GM21515 (cell line): ENCODE measurements around the gene NBPF1.
"Not testable (repeated sequence)": the region's sequence is repeated elsewhere in the genome, so short reads cannot be mapped to it uniquely, and the experiment has no call there.

Experiments used
- ATAC-seq: cut with Tn5 transposase; IDR thresholded peaks from one replicate; pipeline ENCODE4 v1.9.1; 2021; ENCODE audit not compliant: unreplicated experiment

The NBPF1 gene

DNA sequence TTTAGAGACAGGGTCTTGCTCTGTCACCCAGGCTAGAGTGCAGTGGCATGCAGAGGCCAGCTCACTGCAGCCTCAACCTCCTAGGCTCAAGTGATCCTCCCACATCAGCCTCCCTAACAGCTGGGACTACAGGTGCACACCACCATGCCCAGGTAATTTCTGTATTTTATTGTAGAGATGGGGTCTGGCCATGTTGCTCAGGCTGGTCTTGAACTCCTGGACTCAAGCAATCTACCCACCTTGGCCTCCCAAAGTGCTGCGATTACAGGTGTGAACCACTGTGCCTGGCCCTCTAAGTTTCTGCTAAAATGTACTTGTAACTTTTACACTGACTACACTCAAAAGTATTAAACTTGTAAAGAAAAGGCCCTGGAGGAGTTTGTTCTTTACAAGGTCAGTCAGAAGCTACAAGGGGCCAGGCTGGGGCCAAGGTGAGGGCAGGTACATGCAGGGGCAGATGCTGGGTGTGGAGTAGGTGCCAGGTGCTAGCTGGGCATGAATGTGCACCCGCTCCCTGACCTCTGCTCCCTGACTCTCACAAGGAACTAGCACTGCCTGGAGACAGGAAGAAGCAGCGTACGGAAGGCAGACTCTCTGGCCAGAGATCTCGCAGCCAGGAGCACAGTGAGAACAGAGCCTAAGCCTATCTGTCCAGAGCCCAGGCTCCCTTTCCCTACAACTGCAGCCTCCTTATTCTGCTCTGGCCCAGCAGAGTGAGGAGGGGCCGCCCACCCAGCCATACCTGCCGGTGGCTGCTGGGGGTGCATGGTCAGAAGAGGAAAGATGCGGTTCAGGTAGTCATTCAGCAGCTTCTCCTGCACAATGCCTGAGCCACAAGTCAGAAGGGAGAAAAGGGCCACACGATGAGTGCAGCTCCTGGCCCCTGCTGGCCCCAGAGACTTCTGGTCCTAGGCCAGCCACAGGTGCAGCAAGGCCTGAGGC is 28.9 kb upstream of the NBPF1 start:
- ATAC-seq: not testable (repeated sequence)

DNA sequence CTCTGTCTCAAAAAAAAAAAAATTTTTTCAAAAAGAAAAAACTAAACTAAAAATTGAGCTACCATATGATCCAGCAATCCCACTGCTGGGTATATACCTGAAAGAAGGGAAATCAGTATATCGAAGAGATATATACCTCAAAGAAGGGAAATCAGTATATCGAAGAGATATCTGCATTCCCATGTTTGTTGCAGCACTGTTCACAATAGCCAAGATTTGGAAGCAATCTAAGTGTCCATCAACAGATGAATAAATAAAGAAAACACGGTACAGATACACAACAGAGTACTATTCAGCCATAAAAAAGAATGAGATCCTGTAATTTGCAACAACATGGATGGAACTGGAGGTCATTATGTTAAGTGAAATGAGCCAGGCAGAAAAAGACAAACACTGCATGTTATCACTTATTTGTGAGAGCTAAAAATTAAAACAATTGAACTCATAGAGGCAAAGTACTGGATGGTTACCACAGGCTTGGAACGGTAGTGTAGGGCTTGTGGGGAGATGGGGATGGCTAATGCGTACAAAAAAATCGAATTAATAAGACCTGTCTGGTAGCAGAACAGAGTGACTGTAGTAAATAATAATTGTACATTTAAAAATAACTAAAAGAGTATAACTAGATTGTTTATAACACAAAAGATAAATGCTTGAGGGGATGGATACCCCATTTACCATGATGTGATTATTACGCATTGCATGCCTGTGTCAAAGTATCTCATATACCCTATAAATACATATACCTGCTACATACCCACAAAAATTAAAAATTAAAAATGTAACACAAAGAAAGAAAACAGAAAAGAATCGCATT is 28.0 kb upstream of the NBPF1 start:
- ATAC-seq: not testable (repeated sequence)

DNA sequence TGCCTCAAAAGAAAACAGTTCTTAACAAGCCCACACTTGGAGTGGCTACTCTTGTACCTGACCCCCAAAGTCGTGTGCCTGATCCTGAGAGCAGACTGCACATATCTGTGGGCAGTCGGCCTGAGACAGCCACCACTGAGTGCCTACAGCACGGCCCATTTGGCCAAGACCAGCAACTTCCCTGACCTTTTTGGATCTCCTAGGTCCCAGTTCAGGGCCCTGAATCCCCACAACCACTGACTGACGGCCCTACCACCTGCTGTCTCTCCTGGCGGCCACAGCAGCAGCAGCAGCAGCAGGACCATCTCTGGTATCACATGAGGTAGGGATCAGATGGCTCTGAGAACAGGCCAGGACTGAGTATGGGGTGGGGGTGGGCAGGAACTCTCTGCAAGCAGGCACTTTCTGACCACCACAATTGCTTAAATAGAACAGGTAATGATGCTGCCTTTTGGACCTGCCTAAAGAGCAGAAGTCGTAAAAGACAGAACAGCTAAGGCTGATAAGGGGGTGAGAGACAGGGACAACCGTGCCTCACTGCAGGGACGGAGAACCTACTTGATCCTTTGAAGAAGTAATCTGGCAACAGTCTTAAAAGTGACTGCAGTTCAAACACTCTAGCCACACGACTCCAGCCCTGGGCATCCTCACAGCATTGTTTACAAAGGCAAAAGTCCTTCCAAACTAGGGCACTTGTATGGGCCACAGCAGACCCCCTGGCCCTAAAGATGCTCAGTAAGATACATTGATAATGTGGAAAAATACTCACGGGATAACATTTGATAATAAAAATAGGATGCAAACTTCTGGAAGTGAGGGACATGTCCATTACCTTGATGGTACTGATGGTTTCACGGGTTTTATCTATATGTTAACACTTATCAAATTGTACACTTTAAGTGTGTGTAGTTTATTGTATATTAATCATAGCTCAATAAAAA is 26.0 kb upstream of the NBPF1 start:
- not testable (repeated sequence) for ATAC-seq

DNA sequence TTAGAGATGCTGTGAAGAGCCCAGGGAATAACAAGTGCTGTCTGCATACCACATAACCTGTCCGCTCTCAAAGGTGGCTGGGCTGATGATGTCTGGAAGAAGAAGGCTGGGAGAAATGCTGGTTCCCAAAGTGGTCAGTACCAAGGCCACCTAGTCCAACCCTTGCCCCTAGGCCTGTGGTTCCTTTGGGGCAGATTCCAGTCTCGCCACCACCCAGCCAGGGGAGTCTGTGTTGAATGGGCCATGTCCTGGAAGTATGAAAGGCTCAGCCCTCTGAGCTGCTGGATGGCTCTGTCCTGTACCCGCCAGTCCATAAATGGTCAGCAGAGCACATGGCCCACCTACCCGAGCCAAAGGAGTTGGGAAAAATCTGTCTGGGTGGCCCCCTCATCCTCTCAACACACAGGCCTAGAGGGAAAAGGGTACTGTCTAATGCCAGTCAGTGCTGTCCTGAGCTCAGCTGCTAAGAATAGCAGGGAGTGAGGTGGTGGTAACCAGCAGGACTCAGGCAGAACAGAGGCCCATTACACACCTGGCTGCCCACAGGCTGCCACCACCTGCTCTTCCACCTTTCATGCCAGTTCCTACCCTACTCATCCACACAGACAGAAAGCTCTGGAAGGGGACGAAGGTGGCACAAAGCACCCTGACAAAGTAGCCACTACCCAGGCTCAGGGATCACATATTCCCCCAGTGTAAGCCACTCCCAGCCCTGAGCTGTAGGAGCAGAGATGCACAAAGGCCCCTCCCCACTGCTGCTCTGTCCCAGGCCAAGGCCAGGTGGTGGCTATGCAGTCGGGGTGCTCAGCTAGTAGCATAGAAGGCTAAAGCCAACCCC is 24.8 kb upstream of the NBPF1 start:
- ATAC-seq: not testable (repeated sequence)

DNA sequence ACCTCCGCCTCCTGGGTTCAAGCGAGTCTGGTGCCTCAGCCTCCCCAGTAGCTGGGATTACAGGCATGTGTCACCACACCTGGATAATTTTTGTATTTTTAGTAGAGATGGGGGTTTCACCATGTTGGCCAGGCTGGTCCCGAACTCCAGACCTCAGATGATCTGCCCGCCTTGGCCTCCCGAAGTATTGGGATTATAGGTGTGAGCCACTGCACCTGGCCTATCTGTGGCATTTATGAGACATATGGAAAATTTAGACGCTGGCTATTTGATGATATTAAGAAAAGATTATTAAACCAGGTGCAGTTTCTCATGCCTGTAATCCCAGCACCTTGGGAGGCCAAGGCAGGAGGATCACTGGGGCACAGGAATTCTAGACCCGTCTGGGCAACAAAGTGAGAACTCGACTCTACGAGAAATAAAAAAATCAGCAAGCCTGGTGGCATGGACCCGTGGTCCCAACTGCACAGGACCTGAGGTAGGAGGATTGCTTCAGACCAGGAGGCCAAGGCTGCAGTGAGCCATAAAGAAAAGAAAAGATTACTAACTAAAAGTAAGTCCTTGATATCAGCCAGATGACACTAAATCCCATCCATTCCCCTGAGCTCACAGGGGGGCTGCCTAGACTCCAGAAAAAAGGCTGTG is 23.3 kb upstream of the NBPF1 start:
- ATAC-seq: not testable (repeated sequence)

DNA sequence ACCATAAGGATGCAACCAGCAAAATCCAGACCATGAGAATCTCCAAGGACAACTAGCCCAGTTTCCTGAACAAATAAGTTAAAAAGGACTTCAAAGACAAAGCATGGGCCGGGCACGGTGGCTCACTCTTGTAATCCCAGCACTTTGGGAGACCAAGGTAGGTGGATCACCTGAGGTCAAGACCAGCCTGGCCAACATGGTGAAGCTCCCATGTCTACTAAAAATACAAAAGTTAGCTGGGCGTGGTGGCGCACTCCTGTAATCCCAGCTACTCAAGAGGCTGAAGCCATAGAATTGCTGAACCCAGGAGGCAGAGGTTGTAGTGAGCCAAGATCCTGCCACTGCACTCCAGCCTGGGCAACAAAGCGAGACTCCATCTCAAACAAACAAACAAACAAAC is 22.6 kb upstream of the NBPF1 start:
- ATAC-seq: not testable (repeated sequence)

DNA sequence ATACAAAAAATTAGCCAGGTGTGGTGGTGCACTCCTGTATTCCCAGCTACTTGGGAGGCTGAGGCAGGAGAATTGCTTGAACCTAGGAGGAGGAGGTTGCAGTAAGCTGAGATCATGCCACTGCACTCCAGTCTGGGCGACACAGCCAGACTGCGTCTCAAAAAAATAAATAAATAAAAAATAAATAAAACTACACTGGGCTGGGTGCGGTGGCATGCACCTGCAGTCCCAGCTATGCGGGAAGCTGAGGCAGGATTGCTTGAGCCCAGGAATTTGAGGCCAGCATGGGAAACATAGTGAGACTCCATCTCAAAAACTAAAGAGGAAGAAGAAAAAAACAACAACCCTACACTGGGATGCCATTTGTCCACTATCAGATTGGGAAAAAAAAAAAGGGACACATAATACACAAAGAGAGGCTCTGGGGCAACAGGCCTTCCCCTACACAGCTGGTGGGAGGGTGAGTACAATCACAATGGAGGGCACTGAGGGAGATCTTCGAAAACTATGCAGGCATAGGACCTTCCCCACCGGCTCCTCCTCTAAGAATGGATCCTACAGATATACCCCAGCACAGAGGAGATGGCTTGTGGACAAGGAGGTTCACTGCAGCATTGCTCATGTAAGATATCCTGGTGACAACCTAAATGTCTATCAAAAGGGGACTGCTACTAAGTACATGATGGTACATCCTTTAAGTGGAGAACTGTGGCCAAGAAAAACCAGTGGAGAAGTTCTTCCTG is 20.3 kb upstream of the NBPF1 start:
- ATAC-seq: not testable (repeated sequence)

DNA sequence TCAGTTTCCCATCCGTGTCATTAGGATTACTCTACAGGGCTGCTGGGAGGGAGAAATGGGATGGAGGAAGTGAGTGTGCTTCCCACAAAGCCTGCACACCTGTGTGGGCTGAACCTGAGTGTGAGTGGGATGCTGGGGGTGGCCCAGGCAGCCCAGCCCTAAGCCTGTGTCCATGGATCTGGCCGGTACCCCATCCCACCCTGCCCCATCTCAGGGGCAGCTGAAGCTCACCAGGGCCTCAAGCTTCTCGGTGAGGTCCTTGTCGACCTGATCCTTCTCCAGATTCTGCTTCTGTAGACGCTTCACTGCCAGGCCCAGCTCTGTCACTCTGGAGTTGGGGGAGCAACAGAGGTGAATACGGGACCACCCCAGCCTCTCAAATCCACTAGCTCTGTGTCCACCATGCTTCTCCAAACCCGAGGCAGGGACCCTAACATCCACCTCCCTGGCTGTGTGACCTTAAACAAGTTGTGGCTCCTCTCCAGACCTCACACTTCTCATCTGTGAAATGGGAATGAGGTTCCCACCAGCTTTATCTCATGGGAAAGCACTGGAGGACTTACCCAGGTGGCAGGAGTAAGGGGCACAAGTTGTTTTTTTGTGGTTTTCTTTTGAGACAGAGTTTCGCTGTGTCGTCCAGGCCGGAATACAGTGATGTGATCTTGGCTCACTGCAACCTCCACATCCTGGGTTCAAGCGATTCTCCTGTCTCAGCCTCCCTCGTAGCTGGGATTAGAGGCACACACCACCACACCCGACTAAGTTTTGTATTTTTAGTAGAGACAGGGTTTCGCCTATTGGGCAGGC is 18.9 kb upstream of the NBPF1 start:
- not testable (repeated sequence) for ATAC-seq

DNA sequence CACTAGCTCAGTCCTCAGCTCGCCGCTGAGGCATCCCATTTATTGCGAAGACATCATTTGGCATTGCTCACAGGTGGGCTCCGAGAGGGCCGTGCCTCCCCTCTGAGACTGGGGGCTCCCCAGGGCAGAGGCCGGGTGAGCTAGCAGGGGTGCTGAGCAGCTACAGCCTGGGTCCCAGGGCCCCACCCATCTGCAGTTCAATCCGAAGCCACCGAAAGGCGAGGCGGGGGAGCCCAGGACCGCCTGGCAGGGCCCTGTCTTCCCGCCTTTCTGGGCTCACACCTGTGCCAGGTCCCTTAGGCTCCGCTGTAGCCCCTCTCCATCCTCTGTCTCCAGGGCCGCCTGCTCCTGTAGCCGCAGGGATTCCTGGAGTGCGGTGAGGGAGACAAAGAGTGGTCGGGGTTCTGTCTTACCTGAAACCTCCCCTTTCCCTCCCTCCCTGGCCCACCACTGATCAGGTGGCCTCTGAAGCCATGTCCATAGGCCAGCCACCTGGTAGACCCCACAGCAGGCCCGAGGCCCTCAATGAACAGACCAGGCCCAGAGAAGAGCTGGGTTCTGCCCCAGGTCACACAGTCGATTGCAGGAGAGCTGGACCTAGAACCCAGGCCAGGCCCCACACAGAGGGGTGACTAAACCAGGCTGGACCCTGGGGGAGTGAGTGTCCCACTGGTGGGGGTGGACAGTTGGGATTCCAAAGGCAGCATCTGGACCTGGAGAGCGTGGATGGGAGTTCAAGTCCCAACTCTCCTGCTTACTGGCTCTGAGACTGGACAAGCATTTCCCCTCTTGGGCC is 18.1 kb upstream of the NBPF1 start:
- ATAC-seq: no peak

DNA sequence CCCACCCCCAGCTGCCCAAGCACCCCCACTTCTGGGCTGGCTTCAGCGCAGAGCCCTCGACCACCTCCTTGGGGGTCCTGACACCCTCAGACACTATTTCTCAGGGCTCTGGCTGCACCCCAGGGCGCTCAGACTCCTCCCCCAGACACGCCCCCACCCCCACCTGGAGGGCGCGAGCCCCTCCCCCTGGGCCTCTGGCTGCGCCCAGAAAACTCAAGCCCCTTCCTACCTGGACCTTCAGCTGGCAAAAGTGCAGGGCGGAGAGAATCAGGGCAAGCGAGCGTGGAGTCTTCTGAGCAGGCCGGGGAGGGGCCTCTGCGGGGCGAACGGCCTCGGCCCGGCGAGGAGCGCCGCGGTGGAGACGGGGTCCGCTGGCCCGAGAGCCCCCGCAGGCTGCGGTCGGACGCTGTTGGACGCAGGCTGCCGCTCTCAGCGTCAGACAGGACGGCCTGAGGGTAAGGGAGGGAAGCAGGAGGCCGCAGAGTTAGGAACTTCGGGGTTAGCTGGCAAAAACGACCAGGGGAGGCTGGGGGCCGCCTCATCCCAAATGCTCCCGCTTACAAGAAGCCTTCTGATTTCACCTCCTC is 17.4 kb upstream of the NBPF1 start:
- ATAC-seq: no peak

DNA sequence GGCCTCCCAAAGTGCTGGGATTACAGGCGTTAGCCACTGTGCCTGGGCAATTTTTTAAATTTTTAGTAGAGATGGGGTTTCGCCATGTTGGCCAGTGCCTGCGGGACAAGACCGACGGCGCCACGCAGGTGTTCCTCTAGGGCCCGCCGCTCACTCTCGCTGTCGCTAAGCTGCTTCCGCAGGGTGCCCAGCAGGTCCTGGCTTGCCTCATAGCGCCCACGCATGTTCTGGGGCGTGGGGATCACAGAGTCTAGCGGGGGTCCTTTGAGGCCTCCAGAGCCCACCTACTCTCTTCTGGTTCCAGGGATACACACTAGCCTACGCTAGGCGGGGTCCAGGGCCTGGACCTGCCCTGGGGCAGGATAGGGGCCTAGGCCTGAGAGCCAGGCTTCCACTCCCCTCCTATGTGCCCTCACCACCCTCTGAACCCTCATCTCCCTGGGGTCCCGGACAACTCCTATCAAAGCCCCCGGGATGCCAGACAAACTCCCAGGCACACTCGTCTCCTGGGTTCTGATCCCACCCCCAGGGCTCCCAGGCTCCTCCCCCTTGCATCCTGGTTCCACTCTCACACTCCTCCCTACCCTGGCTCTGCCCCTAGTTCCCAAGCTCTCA is 16.7 kb upstream of the NBPF1 start:
- not testable (repeated sequence) for ATAC-seq

DNA sequence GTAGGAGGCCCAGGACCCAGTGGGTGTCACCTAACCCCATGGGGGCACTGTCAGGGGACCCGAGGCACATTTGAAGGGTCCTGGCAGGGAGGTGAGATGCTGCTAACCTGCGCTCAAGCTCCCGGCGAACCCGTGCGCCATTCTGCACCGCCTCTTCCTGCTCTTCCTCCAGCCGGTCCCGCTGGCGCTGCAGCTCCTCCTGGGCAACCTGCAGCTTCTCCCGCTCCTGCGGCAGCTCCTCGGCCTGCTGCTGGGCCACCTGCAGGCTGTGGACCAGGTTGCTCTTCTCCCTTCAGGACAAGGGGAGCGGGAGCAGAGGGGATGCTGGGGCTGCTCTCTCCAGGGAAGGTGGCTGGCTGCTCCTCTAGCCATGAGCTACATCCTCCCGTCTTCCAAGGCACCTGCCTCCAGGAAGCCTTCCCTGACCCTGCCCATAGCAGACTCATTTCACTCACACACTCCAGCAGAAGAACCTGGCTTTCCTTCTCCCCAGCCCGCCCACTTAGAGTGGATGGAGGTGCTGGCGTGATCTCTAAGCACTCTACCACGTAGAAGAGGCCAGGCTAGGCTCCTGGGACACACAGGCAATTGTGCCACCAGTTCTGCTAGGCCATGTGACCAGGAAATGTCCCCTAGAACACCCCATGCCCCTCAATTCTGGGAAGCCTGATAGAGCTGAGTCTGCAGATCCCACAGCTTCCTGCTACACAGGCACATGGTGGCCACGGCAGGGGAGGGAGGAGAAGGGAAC is 15.2 kb upstream of the NBPF1 start:
- ATAC-seq: no peak

DNA sequence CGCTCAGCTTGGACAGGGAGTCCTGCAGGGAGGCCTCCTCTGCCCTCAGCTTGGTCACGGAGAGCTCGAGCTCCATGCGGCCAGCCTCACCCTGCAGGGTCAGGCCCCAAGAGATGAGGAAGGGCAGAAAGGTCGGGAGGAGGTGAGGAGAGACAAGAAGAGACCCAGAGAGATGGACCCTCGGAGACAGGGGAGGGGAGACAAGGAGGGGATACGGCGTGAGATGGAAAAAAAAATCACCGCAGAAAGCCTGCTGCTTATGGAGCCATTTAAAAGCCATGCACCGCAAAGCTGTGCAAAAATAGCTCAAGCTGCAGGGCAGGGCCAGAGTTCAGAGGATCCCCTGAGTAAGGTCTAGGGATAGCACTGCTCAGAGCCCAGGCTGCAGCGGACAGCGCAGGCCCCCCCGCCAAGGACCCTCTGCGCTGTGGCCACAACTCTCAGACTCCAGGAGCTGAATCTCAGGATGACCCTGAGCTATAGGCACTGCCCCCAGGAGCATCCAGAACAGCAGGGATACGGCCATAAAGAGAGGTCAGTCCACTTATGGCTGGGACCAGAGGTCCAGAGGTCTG is 13.1 kb upstream of the NBPF1 start:
- not testable (repeated sequence) for ATAC-seq

DNA sequence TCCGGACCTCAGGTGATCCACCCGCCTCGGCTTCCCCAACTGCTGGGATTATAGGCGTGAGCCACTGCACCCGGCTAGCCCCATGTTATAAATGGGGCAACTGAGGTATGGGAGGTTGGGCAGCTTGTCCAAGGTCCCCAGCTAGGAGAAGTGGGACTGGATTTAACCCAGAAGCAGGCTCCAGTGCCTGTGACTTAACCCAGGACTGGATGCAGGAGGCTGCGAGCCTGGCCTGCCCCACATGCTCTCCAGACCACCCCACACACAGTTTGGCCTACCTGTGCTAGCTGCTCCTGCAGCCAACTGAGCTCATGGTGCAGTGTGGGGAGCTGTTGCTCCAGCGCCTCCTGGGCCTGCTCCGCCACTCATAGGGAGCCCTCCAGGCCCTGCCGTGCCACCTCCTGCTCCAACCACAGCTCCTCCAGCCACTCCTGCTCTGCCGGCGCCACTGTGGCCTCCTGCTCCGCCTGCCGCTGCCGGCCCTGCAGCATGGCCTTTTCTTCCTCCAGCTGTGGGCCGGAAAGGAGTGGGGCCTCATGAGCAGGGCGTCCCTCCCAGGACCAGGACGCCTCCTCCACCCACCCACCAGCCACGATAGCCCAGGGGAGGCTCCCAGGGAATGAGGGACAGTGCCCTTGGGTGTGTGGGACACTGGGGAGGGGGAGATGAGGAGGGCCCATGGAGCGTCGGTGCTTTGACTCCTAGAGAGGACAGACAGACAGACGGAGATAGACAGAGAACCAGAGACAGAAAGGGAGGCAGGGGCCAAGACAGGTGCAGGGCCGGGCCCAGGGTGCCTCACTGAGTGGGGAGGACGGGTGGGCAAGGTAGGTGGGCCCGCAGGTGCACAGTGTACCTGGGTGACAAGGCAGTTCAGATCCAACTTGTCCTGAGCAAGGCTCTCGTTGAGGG is 12.4 kb upstream of the NBPF1 start:
- no peak for ATAC-seq
